IPS-20b (cell line): Measurements from ENCODE around the gene MYO10.

Experiments used
- H3K27ac ChIP-seq: one replicate; pipeline ENCODE4 v1.5.1; 2013; ENCODE audit warnings: low read length
- H3K27me3 ChIP-seq: 2 replicates; pipeline ENCODE4 v1.6.1; 2013; ENCODE audit warnings: mild to moderate bottlenecking, low read length, inconsistent platforms; ENCODE audit not compliant: insufficient read depth
- H3K36me3 ChIP-seq: 2 replicates; pipeline ENCODE4 v1.6.1; 2013; ENCODE audit warnings: low read depth, mild to moderate bottlenecking, inconsistent platforms, low read length, moderate library complexity; ENCODE audit not compliant: insufficient read depth
- H3K4me1 ChIP-seq: 2 replicates; pipeline ENCODE4 v1.6.1; 2013; ENCODE audit warnings: mild to moderate bottlenecking, control low read depth, inconsistent platforms, low read length, moderate library complexity; ENCODE audit not compliant: insufficient read depth
- H3K4me3 ChIP-seq: 2 replicates; pipeline ENCODE4 v1.5.1; 2013; ENCODE audit warnings: mild to moderate bottlenecking, low read length, inconsistent platforms
- H3K9ac ChIP-seq: 2 replicates; pipeline ENCODE4 v1.6.1; 2013; ENCODE audit warnings: low read depth, mild to moderate bottlenecking, inconsistent platforms, low read length, moderate library complexity
- H3K9me3 ChIP-seq: 2 replicates; pipeline ENCODE4 v1.6.1; 2013; ENCODE audit warnings: mild to moderate bottlenecking, low read depth, low read length, inconsistent platforms; ENCODE audit not compliant: insufficient read depth

MYO10 gene

DNA sequence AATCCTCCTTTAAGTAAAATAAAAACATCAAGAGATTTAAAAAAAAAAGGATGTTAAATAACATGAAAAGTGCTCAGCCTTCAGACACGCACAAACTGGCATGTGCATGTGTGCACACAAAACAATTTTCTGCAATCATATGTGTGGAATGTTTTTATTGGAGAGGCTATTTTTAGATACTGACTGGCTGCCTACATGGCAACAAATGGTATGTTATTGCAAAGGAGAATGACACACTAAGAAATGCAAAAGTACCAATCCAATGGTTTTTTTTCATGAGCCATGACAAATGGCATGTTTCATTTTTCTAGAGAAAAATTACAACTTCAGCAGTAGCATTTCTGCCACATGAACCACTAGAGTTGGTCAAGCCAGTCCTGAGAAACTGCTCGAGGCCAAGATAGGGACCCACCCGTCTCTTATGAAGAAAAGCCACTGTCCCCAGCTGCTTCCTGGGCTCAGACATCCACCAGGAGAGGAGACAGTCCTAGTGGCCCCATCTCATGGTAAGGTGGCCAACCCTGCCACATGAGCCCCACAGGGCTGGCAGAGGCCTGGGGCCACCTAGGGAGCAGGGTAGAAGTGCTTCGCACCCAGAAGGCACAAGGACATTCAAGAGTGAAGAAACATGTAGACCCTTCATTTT, 116.4 kb downstream of the MYO10 start:
- Histone ChIP-seq H3K9me3 (no peaks in the 10 kb centered on the region), H3K4me3 (no peak overlapping the region), H3K36me3 (peaks cover 5% of the 10 kb centered on the region; the same call in 1 of the 2 replicates), H3K4me1 (no peaks in the 10 kb centered on the region), H3K27me3 (no peaks in the 10 kb centered on the region), H3K27ac (no peak overlapping the region), H3K9ac (no peak overlapping the region)

GRCh38 chr5:16815432-16815831, 120.7 kb downstream of the MYO10 start:
- Histone ChIP-seq H3K4me3 (no peak overlapping the region), H3K27ac (no peak overlapping the region), H3K36me3 (peaks cover 7% of the 10 kb centered on the region; the same call in 1 of the 2 replicates), H3K9me3 (no peaks in the 10 kb centered on the region), H3K27me3 (no peaks in the 10 kb centered on the region), H3K4me1 (no peaks in the 10 kb centered on the region), H3K9ac (no peak overlapping the region)

DNA sequence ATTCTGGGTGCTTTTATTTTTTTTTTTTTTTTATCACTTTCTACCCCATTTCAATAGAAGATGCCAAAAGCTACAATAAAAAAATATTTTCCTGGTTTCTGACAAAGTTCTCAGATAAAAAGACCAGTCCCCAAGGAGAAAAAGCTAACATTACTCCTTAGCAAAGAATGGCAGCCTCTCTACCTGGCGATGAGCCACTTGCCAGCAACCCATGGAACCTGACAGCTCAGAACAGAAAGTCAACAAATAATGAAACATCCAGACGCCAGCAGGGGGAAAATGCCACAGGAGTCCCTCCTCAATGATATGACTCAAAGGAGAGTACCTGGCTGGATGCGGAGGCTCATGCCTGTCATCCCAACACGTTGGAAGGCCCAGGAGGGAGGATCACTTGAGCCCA, 123.2 kb downstream of the MYO10 start:
- Histone ChIP-seq H3K36me3 (peaks cover 7% of the 10 kb centered on the region; the same call in 1 of the 2 replicates), H3K27ac (no peak overlapping the region), H3K4me1 (no peaks in the 10 kb centered on the region), H3K4me3 (no peak overlapping the region), H3K27me3 (no peaks in the 10 kb centered on the region), H3K9me3 (no peaks in the 10 kb centered on the region), H3K9ac (no peak overlapping the region)

- Histone ChIP-seq H3K27me3 (no peaks in the 10 kb centered on the region), H3K27ac (no peak overlapping the region), H3K9ac (no peak overlapping the region), H3K4me3 (no peak overlapping the region), H3K36me3 (peaks cover 7% of the 10 kb centered on the region; the same call in 1 of the 2 replicates), H3K9me3 (no peaks in the 10 kb centered on the region), H3K4me1 (no peaks in the 10 kb centered on the region)
Measured at GRCh38 chr5:16812448-16812847, 123.6 kb downstream of the MYO10 start.

GRCh38 chr5:16810208-16810854, 125.8 kb downstream of the MYO10 start:
- 0 out of 2 replicates have a peak, but pooled peaks cover 7% of the 10 kb centered on the region for H3K36me3 ChIP-seq
- no peak overlapping the region for H3K9ac ChIP-seq
- no peaks in the 10 kb centered on the region for H3K9me3 ChIP-seq
- H3K4me1 ChIP-seq, result no peaks in the 10 kb centered on the region
- H3K4me3 ChIP-seq, result no peak overlapping the region
- H3K27me3 ChIP-seq, result no peaks in the 10 kb centered on the region
- H3K27ac ChIP-seq, result no peak overlapping the region

DNA sequence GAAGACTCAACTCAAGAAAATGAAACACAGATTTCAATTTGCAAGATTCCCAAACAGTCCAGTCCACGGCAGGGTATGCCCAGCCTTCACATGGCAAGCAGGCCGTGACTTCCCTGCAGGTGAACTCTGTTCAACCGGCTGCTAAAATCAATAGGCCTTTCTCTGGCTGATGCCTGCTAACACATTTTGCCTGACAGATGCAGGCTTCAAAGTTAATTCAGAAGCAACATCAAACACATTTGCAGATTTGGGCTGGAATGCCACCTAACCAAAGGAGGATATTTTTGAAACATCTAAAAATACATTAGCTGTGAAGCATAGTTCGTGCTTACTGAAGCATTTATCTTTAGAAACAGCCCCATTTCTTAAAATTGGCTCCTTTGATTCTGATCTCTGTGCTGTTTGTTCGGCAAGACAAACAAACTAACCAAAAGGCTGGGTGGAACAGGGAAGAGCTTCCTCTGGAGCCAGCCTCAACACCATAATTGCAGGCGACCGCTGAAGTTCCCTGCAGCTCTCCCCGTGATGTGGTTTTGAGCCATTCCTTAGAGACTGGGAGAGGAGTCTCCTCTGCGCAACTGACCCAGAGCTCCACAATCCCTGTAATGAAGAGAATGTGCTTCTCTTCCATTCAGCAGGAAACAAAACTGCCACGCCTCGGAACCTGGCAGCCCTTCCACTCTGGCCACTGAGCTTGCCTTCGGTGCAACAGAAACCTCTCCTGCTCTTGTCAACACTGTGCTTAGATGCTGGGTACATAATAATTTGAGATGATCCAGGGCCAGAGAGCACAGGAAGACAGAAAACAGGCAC, 126.5 kb downstream of the MYO10 start:
- no peak overlapping the region for H3K27ac ChIP-seq
- H3K9ac ChIP-seq, result no peak overlapping the region
- H3K9me3 ChIP-seq, result no peaks in the 10 kb centered on the region
- H3K4me3 ChIP-seq, result no peak overlapping the region
- no peaks in the 10 kb centered on the region for H3K4me1 ChIP-seq
- H3K36me3 ChIP-seq, result 0 out of 2 replicates have a peak, but pooled peaks cover 2% of the 10 kb centered on the region
- no peaks in the 10 kb centered on the region for H3K27me3 ChIP-seq

GRCh38 chr5:16809010-16809394, 127.1 kb downstream of the MYO10 start:
- Histone ChIP-seq H3K4me3 (no peak overlapping the region), H3K4me1 (no peaks in the 10 kb centered on the region), H3K27me3 (no peaks in the 10 kb centered on the region), H3K9me3 (no peaks in the 10 kb centered on the region), H3K9ac (no peak overlapping the region), H3K27ac (no peak overlapping the region), H3K36me3 (no peaks in the 10 kb centered on the region)

GRCh38 chr5:16808021-16808420, 128.1 kb downstream of the MYO10 start:
- no peak overlapping the region for H3K4me3 ChIP-seq
- no peaks in the 10 kb centered on the region for H3K27me3 ChIP-seq
- no peak overlapping the region for H3K9ac ChIP-seq
- H3K9me3 ChIP-seq, result no peaks in the 10 kb centered on the region
- H3K4me1 ChIP-seq, result no peaks in the 10 kb centered on the region
- no peaks in the 10 kb centered on the region for H3K36me3 ChIP-seq
- H3K27ac ChIP-seq, result no peak overlapping the region

GRCh38 chr5:16807547-16807864, 128.6 kb downstream of the MYO10 start:
- no peak overlapping the region for H3K9ac ChIP-seq
- H3K36me3 ChIP-seq, result no peaks in the 10 kb centered on the region
- H3K4me1 ChIP-seq, result no peaks in the 10 kb centered on the region
- H3K27me3 ChIP-seq, result no peaks in the 10 kb centered on the region
- no peak overlapping the region for H3K4me3 ChIP-seq
- no peaks in the 10 kb centered on the region for H3K9me3 ChIP-seq
- no peak overlapping the region for H3K27ac ChIP-seq

DNA sequence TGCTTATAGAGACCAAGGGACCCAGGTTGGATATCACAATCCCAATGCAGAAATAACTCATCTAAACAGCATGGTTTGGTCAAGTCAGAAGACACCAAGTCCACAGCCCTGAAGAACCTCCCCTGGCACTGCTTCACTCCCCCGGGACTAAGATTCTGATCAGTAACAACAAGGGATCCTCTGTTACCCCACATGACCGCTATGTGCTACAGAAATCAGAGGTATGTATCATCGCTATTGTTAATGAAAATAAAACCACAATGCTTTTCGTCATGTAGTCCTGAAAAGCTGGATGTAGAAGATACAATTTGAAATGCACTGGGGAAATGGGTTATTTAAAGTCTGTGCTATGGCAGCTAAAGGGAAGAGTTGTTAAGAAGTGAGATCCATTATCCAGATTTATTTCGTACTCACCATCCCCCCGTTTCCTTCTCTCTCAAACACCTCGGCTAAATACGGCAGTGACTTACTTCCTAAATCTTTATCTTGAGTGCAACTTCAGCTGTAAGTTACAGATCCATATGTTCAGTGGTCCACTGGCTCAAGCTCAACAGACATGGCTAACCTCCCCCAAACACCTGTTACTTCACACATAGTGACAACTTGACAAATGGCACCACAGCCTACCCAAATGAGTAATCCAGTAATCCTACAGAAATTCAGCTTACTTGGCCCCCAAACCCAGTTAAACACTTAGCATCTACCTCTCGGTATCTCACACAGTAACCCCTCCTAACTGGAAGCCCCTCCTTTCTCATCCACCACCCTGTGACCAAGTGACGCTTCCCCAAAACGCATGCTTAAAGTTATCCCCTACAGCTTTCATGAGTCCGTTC, 129.2 kb downstream of the MYO10 start:
- Histone ChIP-seq H3K9ac (no peak overlapping the region), H3K27ac (no peak overlapping the region), H3K9me3 (no peaks in the 10 kb centered on the region), H3K4me1 (no peaks in the 10 kb centered on the region), H3K4me3 (no peak overlapping the region), H3K27me3 (no peaks in the 10 kb centered on the region), H3K36me3 (no peaks in the 10 kb centered on the region)

DNA sequence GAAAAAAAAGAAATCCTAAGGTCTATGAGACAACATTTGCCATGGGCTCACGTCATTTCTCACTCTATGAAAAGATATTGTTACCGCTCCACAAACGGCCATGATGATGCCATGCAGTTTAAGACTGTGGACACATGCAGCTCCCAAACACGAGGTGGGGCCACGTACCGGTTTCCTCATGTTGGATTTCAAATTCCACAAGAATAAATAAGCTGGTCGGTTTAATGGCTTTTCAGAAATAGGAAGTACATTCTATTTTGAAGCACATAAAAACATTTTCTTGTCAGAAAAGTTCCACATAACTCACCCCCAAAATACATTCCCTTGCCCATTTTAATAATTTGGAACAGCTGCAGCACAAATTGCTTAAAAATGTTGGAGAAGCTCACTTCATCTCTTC, 130.6 kb downstream of the MYO10 start:
- Histone ChIP-seq H3K9ac (no peak overlapping the region), H3K27ac (no peak overlapping the region), H3K4me1 (no peaks in the 10 kb centered on the region)

More for the DNA sequence above, 130.6 kb downstream of the MYO10 start:
- Histone ChIP-seq H3K36me3 (no peaks in the 10 kb centered on the region), H3K27me3 (no peaks in the 10 kb centered on the region), H3K9me3 (no peaks in the 10 kb centered on the region), H3K4me3 (no peak overlapping the region)
